ENCODE measurements around the gene ABLIM1.

DNA sequence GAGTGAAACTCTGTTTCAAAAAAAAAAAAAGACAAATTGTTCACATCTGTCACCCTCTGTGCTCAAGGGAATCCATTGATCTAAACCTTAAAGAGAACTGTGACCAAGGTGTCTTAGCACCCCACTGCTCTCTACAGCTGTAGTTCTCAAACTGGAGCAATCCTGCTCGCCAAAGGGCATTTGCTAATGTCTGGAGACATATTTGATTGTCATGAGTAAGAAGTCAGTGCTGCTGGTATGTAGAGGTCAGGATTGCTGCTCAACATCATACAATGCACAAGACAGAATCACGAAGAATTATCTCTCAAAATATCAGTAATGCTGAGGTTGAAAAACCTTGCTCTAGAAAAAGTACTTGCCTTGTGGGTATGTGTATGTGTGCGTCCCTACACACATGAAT is 30.0 kb downstream of the ABLIM1 start:
- TF ChIP-seq, protein P1, sequence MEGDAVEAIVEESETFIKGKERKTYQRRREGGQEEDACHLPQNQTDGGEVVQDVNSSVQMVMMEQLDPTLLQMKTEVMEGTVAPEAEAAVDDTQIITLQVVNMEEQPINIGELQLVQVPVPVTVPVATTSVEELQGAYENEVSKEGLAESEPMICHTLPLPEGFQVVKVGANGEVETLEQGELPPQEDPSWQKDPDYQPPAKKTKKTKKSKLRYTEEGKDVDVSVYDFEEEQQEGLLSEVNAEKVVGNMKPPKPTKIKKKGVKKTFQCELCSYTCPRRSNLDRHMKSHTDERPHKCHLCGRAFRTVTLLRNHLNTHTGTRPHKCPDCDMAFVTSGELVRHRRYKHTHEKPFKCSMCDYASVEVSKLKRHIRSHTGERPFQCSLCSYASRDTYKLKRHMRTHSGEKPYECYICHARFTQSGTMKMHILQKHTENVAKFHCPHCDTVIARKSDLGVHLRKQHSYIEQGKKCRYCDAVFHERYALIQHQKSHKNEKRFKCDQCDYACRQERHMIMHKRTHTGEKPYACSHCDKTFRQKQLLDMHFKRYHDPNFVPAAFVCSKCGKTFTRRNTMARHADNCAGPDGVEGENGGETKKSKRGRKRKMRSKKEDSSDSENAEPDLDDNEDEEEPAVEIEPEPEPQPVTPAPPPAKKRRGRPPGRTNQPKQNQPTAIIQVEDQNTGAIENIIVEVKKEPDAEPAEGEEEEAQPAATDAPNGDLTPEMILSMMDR (conservative IDR thresholded peaks at IDR 0.05 in 1 of 2, IDR thresholded peaks at IDR 0.05 in 1 of 2; ENCODE audit: extremely low read depth in 1 of 2, insufficient read depth in 1 of 2, low read depth in 1 of 2, low read length in 2 of 2) = no peak
- TF ChIP-seq EZH2 (IDR thresholded peaks at IDR 0.05; ENCODE audit: borderline replicate concordance, low read length) = no peak
